Gastroesophageal sphincter (tissue), 4 donors: ENCODE results near the gene TGFBR3. TPM values are rescaled to one million over a fixed set of nuclear protein-coding genes. Genes with fewer than 3 reads are reported as not detected.

Experiments used
- ATAC-seq: fragments of 150-250 bp; one replicate; pipeline ENCODE4 v1.9.1; 2016; ENCODE audit warnings: mild to moderate bottlenecking, moderate library complexity
- H3K27ac ChIP-seq, 4 donors: fragments of 200-600 bp; sonication (generic) in 3 of 4; 1 replicate in 3 of 4; 2 replicates in 1 of 4; pipeline ENCODE4 v1.5.1; 2016 to 2019
- H3K27me3 ChIP-seq: fragments of 200-600 bp; sonication (generic); one replicate; pipeline ENCODE4 v1.5.1; 2019
- H3K36me3 ChIP-seq, 2 donors: fragments of 200-600 bp; sonication (generic); one replicate each; pipeline ENCODE4 v1.5.1; 2019; ENCODE audit warnings: control low read depth in 1 of 2
- H3K4me1 ChIP-seq, 3 donors: fragments of 200-600 bp; sonication (generic); 1 replicate in 2 of 3; 2 replicates in 1 of 3; pipeline ENCODE4 v1.5.1; 2016 to 2019; ENCODE audit warnings: control low read depth in 2 of 3
- H3K4me3 ChIP-seq, 2 donors: fragments of 200-600 bp; sonication (generic); one replicate each; pipeline ENCODE4 v1.5.1; 2019; ENCODE audit warnings: mild to moderate bottlenecking in 1 of 2, moderate library complexity in 1 of 2
- H3K9me3 ChIP-seq, 3 donors: fragments of 200-600 bp; sonication (generic); one replicate each; pipeline ENCODE4 v1.5.1; 2017 to 2019; ENCODE audit warnings: control low read depth in 2 of 3
- EP300 ChIP-seq: sonication (generic); formaldehyde crosslinking; IDR thresholded peaks from one replicate; pipeline ENCODE4 v1.6.1; 2017; ENCODE audit warnings: antibody characterized with exemption, mild to moderate bottlenecking
- POLR2A ChIP-seq, 2 donors: fragments of 450-650 bp; IDR thresholded peaks; one replicate each; pipeline ENCODE4 v1.6.1; 2017; ENCODE audit warnings: antibody characterized with exemption in 2 of 2, mild to moderate bottlenecking in 2 of 2, moderate library complexity in 1 of 2
- POLR2AphosphoS5 ChIP-seq: sonication (generic); formaldehyde crosslinking; IDR thresholded peaks from one replicate; pipeline ENCODE4 v1.6.1; 2017; ENCODE audit warnings: antibody characterized with exemption
- WGBS, 2 donors: methylation state at CpG; one replicate each; pipeline ENCODE4 v1.1.5; 2018; ENCODE audit warnings: low coverage in 1 of 2; 5-methylcytosine and 5-hydroxymethylcytosine counted together
- total RNA-seq, 4 donors: library from RNA; depleted of rRNA; stranded (reverse); fragments of >200 nt; gene quantifications; one replicate each; pipeline ENCODE4 v1.1.0, GENCODE V29; 2016
- TF ChIP-seq, protein P1 (sequence below), 4 experiments: fragments of 200-600 bp in 2 of 4; fragments of 450-650 bp in 2 of 4; sonication (generic) in 1 of 4; IDR thresholded peaks; one replicate each; pipeline ENCODE4 v1.5.1; 2017 to 2019; ENCODE audit warnings: antibody characterized with exemption in 4 of 4, mild to moderate bottlenecking in 2 of 4, moderate library complexity in 2 of 4

TGFBR3 gene
- total RNA-seq, 4 donors from 2014 or later, result 176 to 315 (median 248) TPM

DNA sequence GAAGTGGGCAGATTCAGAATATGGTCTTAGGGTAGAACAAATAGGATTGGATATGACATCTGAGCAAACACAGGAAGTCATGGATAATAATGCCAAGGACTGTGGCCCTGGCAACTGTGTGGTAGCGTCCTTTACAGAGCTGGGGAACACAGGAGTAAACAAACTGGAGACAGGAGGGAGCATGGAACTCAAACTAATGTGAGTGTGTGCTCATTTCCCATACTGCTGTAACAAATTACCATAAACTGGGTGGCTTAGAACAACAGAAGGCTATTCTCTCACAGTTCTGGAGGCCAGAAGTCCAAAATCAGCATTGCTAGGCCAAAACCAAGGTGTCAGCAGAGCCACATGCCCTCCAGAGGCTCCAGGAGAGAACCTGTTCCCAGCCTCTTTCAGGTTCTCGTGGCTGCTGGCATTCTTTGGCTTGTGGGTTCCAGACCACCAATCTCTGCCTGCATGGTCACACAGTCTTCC, 106.4 kb downstream of the TGFBR3 start:
- Histone ChIP-seq H3K36me3 (peaks cover 0 to 14% of the 10 kb centered on the region in 2 donors), H3K4me3 (no peak overlapping the region), H3K4me1 (peaks cover 35 to 99% (median 50%) of the 10 kb centered on the region in 3 donors), H3K9me3 (no peaks in the 10 kb centered on the region), H3K27me3 (no peaks in the 10 kb centered on the region), H3K27ac (peak overlapping the region in 3 of 4 donors; percentile 36 to 61 (median 40))
- WGBS, 2 donors, result 71 to 81% methylated on average over 2 of the region's 2 CpGs
- TF ChIP-seq, protein P1, sequence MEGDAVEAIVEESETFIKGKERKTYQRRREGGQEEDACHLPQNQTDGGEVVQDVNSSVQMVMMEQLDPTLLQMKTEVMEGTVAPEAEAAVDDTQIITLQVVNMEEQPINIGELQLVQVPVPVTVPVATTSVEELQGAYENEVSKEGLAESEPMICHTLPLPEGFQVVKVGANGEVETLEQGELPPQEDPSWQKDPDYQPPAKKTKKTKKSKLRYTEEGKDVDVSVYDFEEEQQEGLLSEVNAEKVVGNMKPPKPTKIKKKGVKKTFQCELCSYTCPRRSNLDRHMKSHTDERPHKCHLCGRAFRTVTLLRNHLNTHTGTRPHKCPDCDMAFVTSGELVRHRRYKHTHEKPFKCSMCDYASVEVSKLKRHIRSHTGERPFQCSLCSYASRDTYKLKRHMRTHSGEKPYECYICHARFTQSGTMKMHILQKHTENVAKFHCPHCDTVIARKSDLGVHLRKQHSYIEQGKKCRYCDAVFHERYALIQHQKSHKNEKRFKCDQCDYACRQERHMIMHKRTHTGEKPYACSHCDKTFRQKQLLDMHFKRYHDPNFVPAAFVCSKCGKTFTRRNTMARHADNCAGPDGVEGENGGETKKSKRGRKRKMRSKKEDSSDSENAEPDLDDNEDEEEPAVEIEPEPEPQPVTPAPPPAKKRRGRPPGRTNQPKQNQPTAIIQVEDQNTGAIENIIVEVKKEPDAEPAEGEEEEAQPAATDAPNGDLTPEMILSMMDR (IDR thresholded peaks at IDR 0.05), result no peak
- TF ChIP-seq EP300 (no peak), POLR2A (IDR thresholded peaks at IDR 0.05) (no peak), POLR2AphosphoS5 (no peak)
- ATAC-seq, result no peak

DNA sequence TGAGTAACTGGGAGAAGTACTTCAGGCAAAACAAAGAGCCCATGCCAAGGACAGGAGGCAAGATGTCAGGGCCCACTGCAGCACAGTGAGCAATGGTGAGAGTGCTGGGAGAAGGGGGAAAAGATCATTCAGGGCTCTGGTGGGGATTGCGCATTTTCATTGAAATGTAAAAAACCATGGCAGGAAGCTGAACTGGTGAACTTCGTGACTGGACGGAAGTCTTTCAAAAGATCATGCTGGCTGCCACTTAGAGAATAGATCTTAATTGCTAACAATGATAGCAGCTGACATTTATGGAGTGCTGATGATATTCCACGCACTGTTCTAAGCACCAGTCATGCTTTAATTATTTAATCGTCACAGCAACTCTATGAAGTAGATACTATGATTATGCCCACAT, 107.0 kb downstream of the TGFBR3 start:
- no peaks in the 10 kb centered on the region for H3K27me3 ChIP-seq
- H3K4me3 ChIP-seq, result no peak overlapping the region
- WGBS, 2 donors, result 57 to 81% methylated on average over 5 of the region's 5 CpGs
- peak overlapping the region in 3 of 4 donors; percentile 36 to 61 (median 40) for H3K27ac ChIP-seq
- H3K9me3 ChIP-seq, result no peaks in the 10 kb centered on the region
- ATAC-seq, result no peak
- H3K4me1 ChIP-seq, result peaks cover 35 to 99% (median 50%) of the 10 kb centered on the region in 3 donors
- TF ChIP-seq, protein P1 (IDR thresholded peaks at IDR 0.05), result no peak
- no peak for TF ChIP-seq POLR2AphosphoS5
- peaks cover 0 to 14% of the 10 kb centered on the region in 2 donors for H3K36me3 ChIP-seq

DNA sequence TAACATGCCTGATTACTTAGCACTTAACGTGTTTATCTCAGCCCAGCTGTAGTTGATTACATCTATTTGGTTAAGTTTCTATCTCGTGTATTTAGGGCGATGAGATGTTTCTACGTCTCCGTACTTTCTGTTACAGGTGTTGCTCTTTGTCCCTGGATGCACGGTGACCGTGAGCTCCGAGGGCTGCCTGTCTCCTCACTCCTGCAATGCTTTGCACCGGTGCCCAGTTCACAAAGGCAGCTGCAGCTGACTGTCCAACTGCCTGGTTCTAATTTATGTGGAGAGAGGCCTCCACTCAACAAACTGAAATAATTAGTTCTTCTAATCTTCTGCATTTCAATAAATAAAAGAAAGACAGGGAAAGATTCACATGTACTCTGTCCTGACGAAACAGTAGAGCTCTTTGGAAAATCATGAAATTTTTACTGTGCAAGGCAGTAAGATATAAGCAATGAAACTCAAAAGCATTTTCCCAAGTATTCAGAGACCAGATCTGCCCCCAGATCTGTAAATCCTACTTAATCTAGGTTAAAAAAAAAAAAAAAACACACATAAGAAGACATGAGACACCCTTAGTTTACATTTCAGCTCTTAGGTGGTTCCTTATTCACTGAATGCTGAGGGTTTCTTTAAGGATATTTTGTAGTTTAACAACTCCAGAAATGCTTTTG, 108.2 kb downstream of the TGFBR3 start:
- H3K27ac ChIP-seq, result peak overlapping the region in 3 of 4 donors; percentile 58 to 67 (median 59)
- no peaks in the 10 kb centered on the region for H3K27me3 ChIP-seq
- WGBS, 2 donors, result 47 to 66% methylated on average over 4 to 10 of the region's 10 CpGs
- no peaks in the 10 kb centered on the region for H3K9me3 ChIP-seq
- TF ChIP-seq POLR2AphosphoS5, result no peak
- TF ChIP-seq EP300, result no peak
- TF ChIP-seq POLR2A (IDR thresholded peaks at IDR 0.05), result no peak
- TF ChIP-seq, protein P1 (IDR thresholded peaks at IDR 0.05), result no peak
- H3K4me3 ChIP-seq, result no peak overlapping the region
- ATAC-seq, result peak; percentile 8
- peaks cover 0 to 9% of the 10 kb centered on the region in 2 donors for H3K36me3 ChIP-seq
- peaks cover 32 to 96% (median 47%) of the 10 kb centered on the region in 3 donors for H3K4me1 ChIP-seq

DNA sequence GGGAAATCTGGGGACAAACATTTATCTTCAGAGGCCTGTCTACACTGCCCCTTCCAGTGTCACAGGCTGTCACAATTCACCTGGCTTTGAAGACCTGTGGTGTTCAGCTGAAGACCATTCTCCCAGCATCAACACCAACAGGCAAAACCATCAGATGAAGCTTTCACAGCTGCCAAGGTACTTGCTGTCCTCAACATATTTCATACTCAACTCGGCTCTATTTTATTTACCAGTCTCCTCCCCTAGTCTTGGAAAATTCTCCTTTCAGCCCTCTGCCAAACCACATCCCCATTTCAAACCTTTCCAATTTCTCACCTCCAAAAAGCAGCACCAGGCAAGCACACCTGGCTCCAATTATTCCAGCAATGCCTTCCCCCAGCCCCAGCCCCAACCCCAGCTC, 108.8 kb downstream of the TGFBR3 start:
- Histone ChIP-seq H3K27me3 (no peaks in the 10 kb centered on the region), H3K4me3 (no peak overlapping the region), H3K36me3 (peaks cover 0 to 3% of the 10 kb centered on the region in 2 donors), H3K4me1 (peaks cover 26 to 90% (median 43%) of the 10 kb centered on the region in 3 donors), H3K27ac (peak overlapping the region in 3 of 4 donors; percentile 58 to 67 (median 59)), H3K9me3 (no peaks in the 10 kb centered on the region)
- 0 to 47% methylated on average over 1 of the region's 1 CpG for WGBS, 2 donors
- no peak for TF ChIP-seq EP300
- no peak for TF ChIP-seq POLR2A (IDR thresholded peaks at IDR 0.05)
- TF ChIP-seq, protein P1 (IDR thresholded peaks at IDR 0.05), result no peak
- TF ChIP-seq POLR2AphosphoS5, result no peak
- ATAC-seq, result peak; percentile 50
